GM12878 (cell line): ENCODE data around the gene MEGF9.

Experiments used
- CEBPB ChIP-seq, 2 experiments: fragments of 150-350 bp in 1 of 2; IDR thresholded peaks; 2 replicates each; pipeline ENCODE4 v1.6.1; 2012 to 2014; ENCODE audit warnings: low read depth in 2 of 2, low read length in 2 of 2, borderline replicate concordance in 1 of 2, inconsistent platforms in 1 of 2
- EZH2 ChIP-seq: IDR thresholded peaks from 2 replicates; pipeline ENCODE4 v1.6.1; 2012; ENCODE audit warnings: low read depth, mild to moderate bottlenecking, control low read depth, inconsistent platforms, low read length, borderline replicate concordance; ENCODE audit not compliant: control insufficient read depth
- NR2C2 ChIP-seq: IDR thresholded peaks from 2 replicates; pipeline ENCODE4 v1.6.1; 2011; ENCODE audit warnings: borderline replicate concordance, low read depth; ENCODE audit not compliant: control insufficient read depth, insufficient read length
- NRF1 ChIP-seq: conservative IDR thresholded peaks from 2 replicates; pipeline ENCODE4 v1.6.1; 2011; ENCODE audit warnings: mild to moderate bottlenecking, low read depth, low read length, improper control_type of control experiment
- POLR2AphosphoS5 ChIP-seq: IDR thresholded peaks from 2 replicates; pipeline ENCODE4 v1.6.1; 2011; ENCODE audit warnings: mild to moderate bottlenecking, low read length, inconsistent platforms
- RELA ChIP-seq: fragments of 450-650 bp; IDR thresholded peaks from 2 replicates; pipeline ENCODE4 v1.8.0; 2014; ENCODE audit warnings: borderline replicate concordance; ENCODE audit not compliant: partially characterized antibody
- SMAD1 ChIP-seq: fragments of 450-650 bp; IDR thresholded peaks from 2 replicates; pipeline ENCODE4 v1.6.1; 2018; ENCODE audit warnings: mild to moderate bottlenecking, low read depth; ENCODE audit not compliant: partially characterized antibody
- SMAD5 ChIP-seq: IDR thresholded peaks from 2 replicates; pipeline ENCODE4 v1.6.1; 2016; ENCODE audit warnings: antibody characterized with exemption, low read depth
- SRF ChIP-seq, 2 experiments: IDR thresholded peaks; 2 replicates each; pipeline ENCODE4 v1.6.1; 2011; ENCODE audit warnings: low read depth in 2 of 2, low read length in 2 of 2, mild to moderate bottlenecking in 1 of 2, moderate library complexity in 1 of 2
- STAT1 ChIP-seq: fragments of 450-650 bp; conservative IDR thresholded peaks from 2 replicates; pipeline ENCODE4 v1.6.1; 2014; ENCODE audit warnings: antibody characterized with exemption, mild to moderate bottlenecking
- ZNF274 ChIP-seq: IDR thresholded peaks from one replicate; pipeline ENCODE4 v1.8.0; 2011; ENCODE audit not compliant: insufficient read length, insufficient read depth
- TF ChIP-seq, protein P1 (sequence below), 3 experiments: IDR thresholded peaks in 2 of 3; conservative IDR thresholded peaks in 1 of 3; 2 replicates each; pipeline ENCODE4 v1.5.1; 2011; ENCODE audit warnings: low read depth in 3 of 3, low read length in 3 of 3, mild to moderate bottlenecking in 3 of 3, control low read depth in 2 of 3, moderate library complexity in 2 of 3, inconsistent platforms in 1 of 3, mixed read lengths in 1 of 3; ENCODE audit not compliant: control insufficient read depth in 2 of 3, insufficient read depth in 1 of 3; ENCODE audit errors: extremely low read depth in 1 of 3

- TF ChIP-seq, protein P1, sequence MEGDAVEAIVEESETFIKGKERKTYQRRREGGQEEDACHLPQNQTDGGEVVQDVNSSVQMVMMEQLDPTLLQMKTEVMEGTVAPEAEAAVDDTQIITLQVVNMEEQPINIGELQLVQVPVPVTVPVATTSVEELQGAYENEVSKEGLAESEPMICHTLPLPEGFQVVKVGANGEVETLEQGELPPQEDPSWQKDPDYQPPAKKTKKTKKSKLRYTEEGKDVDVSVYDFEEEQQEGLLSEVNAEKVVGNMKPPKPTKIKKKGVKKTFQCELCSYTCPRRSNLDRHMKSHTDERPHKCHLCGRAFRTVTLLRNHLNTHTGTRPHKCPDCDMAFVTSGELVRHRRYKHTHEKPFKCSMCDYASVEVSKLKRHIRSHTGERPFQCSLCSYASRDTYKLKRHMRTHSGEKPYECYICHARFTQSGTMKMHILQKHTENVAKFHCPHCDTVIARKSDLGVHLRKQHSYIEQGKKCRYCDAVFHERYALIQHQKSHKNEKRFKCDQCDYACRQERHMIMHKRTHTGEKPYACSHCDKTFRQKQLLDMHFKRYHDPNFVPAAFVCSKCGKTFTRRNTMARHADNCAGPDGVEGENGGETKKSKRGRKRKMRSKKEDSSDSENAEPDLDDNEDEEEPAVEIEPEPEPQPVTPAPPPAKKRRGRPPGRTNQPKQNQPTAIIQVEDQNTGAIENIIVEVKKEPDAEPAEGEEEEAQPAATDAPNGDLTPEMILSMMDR (IDR thresholded peaks at IDR 0.05 in 2 of 3, conservative IDR thresholded peaks at IDR 0.05 in 1 of 3; ENCODE audit: control insufficient read depth in 2 of 3, extremely low read depth in 1 of 3, insufficient read depth in 1 of 3, low read depth in 3 of 3, low read length in 3 of 3): no peak
- TF ChIP-seq EZH2 (no peak), ZNF274 (no peak), CEBPB (IDR thresholded peaks at IDR 0.05; ENCODE audit: borderline replicate concordance in 1 of 2, low read depth in 2 of 2, low read length in 2 of 2) (no peak), SMAD5 (no peak), SMAD1 (no peak), NR2C2 (no peak), POLR2AphosphoS5 (no peak), NRF1 (no peak), SRF (IDR thresholded peaks at IDR 0.05; ENCODE audit: low read depth in 2 of 2, low read length in 2 of 2) (no peak), RELA (no peak), STAT1 (no peak)
Observed at GRCh38 chr9:120559546-120559945, 154.7 kb downstream of the MEGF9 start.
